ENCODE results near the gene PCDHGB7.

Gene PCDHGB7

DNA sequence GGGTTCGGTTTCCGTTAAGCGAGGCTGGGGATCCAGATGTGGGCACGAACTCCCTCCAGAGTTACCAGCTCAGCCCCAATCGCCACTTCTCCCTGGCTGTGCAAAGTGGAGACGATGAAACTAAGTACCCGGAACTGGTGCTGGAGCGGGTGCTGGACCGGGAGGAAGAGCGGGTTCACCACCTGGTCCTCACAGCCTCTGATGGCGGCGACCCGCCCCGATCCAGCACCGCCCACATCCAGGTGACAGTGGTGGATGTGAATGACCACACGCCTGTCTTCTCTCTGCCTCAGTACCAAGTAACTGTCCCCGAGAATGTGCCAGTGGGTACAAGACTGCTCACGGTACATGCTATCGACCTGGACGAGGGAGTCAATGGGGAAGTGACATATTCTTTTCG, 34.1 kb upstream of the PCDHGB7 start:
- TF ChIP-seq NFIC (IDR thresholded peaks at IDR 0.05) = no peak
- no peak for TF ChIP-seq RAD21 (IDR thresholded peaks at IDR 0.05; ENCODE audit: low read depth)
- TF ChIP-seq FOXM1 (IDR thresholded peaks at IDR 0.05; ENCODE audit: borderline replicate concordance, low read depth) = no peak
- TF ChIP-seq USF1 (IDR thresholded peaks at IDR 0.05) = no peak
- TF ChIP-seq CREB1 (IDR thresholded peaks at IDR 0.05; ENCODE audit: low read depth) = no peak
- TF ChIP-seq ZBTB7A (IDR thresholded peaks at IDR 0.05; ENCODE audit: low read depth) = no peak
- TF ChIP-seq TEAD4 (IDR thresholded peaks at IDR 0.05) = no peak
- TF ChIP-seq REST (IDR thresholded peaks at IDR 0.05; ENCODE audit: low read depth) = no peak
- no peak for TF ChIP-seq TAF1 (IDR thresholded peaks at IDR 0.05; ENCODE audit: low read depth)
- no peak for TF ChIP-seq EGR1 (IDR thresholded peaks at IDR 0.05)
- TF ChIP-seq TCF12 (IDR thresholded peaks at IDR 0.05; ENCODE audit: low read depth) = no peak
- no peak for TF ChIP-seq EP300 (IDR thresholded peaks at IDR 0.05; ENCODE audit: borderline replicate concordance)

- no peak for TF ChIP-seq CREB1 (IDR thresholded peaks at IDR 0.05; ENCODE audit: low read depth)
- no peak for TF ChIP-seq EP300 (IDR thresholded peaks at IDR 0.05; ENCODE audit: borderline replicate concordance)
- no peak for TF ChIP-seq REST (IDR thresholded peaks at IDR 0.05; ENCODE audit: low read depth)
- no peak for TF ChIP-seq EGR1 (IDR thresholded peaks at IDR 0.05)
- TF ChIP-seq CEBPB (IDR thresholded peaks at IDR 0.05) = no peak
- TF ChIP-seq TEAD4 (IDR thresholded peaks at IDR 0.05) = no peak
- TF ChIP-seq YY1 (IDR thresholded peaks at IDR 0.05; ENCODE audit: low read depth) = no peak
- TF ChIP-seq RAD21 (IDR thresholded peaks at IDR 0.05; ENCODE audit: low read depth) = no peak
- no peak for TF ChIP-seq TAF1 (IDR thresholded peaks at IDR 0.05; ENCODE audit: low read depth)
- no peak for TF ChIP-seq FOXM1 (IDR thresholded peaks at IDR 0.05; ENCODE audit: borderline replicate concordance, low read depth)
These were observed 32.8 kb upstream of the PCDHGB7 start for GRCh38 chr5:141384471-141385267.

GRCh38 chr5:141387557-141388311, 29.7 kb upstream of the PCDHGB7 start, which contains the start of gene PCDHGB4:
Gene PCDHGB4, plus strand, starts transcription at chr5:141387698. Its CDS starts 187 bp downstream, at chr5:141387885.
- TF ChIP-seq RAD21 (IDR thresholded peaks at IDR 0.05; ENCODE audit: low read depth) = peak; percentile 52

GRCh38 chr5:141388661-141389060, 28.8 kb upstream of the PCDHGB7 start:
- TF ChIP-seq EP300 (IDR thresholded peaks at IDR 0.05; ENCODE audit: borderline replicate concordance) (no peak), TAF1 (IDR thresholded peaks at IDR 0.05; ENCODE audit: low read depth) (no peak), ZBTB7A (IDR thresholded peaks at IDR 0.05; ENCODE audit: low read depth) (no peak), CEBPB (IDR thresholded peaks at IDR 0.05) (peak; percentile 76), NFIC (IDR thresholded peaks at IDR 0.05) (no peak), FOXM1 (IDR thresholded peaks at IDR 0.05; ENCODE audit: borderline replicate concordance, low read depth) (no peak), TCF12 (IDR thresholded peaks at IDR 0.05; ENCODE audit: low read depth) (no peak)
- TF ChIP-seq, protein P1, sequence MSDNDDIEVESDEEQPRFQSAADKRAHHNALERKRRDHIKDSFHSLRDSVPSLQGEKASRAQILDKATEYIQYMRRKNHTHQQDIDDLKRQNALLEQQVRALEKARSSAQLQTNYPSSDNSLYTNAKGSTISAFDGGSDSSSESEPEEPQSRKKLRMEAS (IDR thresholded peaks at IDR 0.05) = no peak

GRCh38 chr5:141389153-141390042, 28.1 kb upstream of the PCDHGB7 start:
- no peak for TF ChIP-seq REST (IDR thresholded peaks at IDR 0.05; ENCODE audit: low read depth)
- TF ChIP-seq YY1 (IDR thresholded peaks at IDR 0.05; ENCODE audit: low read depth) = no peak
- TF ChIP-seq, protein P1 (IDR thresholded peaks at IDR 0.05) = no peak
- no peak for TF ChIP-seq USF1 (IDR thresholded peaks at IDR 0.05)
- TF ChIP-seq EP300 (IDR thresholded peaks at IDR 0.05; ENCODE audit: borderline replicate concordance) = no peak
- TF ChIP-seq EGR1 (IDR thresholded peaks at IDR 0.05) = no peak
- no peak for TF ChIP-seq TEAD4 (IDR thresholded peaks at IDR 0.05)
- TF ChIP-seq NFIC (IDR thresholded peaks at IDR 0.05) = no peak
- no peak for TF ChIP-seq TCF12 (IDR thresholded peaks at IDR 0.05; ENCODE audit: low read depth)
- no peak for TF ChIP-seq FOXM1 (IDR thresholded peaks at IDR 0.05; ENCODE audit: borderline replicate concordance, low read depth)
- no peak for TF ChIP-seq CREB1 (IDR thresholded peaks at IDR 0.05; ENCODE audit: low read depth)
- no peak for TF ChIP-seq TAF1 (IDR thresholded peaks at IDR 0.05; ENCODE audit: low read depth)
- no peak for TF ChIP-seq CEBPB (IDR thresholded peaks at IDR 0.05)
- TF ChIP-seq ZBTB7A (IDR thresholded peaks at IDR 0.05; ENCODE audit: low read depth) = no peak
- no peak for TF ChIP-seq RAD21 (IDR thresholded peaks at IDR 0.05; ENCODE audit: low read depth)

Measured in Ishikawa (cell line).